Measurements from ENCODE around the gene SOX15.

Gene SOX15

GRCh38 chr17:7557775-7558543, 31.9 kb downstream of the SOX15 start:
- no peak for DNase-seq (ENCODE audit: low spot score)

GRCh38 chr17:7557147-7557764, 32.6 kb downstream of the SOX15 start:
- no peak for DNase-seq (ENCODE audit: low spot score)

- DNase-seq (ENCODE audit: low spot score), result no peak
Measured at GRCh38 chr17:7556627-7557026, 33.3 kb downstream of the SOX15 start.

GRCh38 chr17:7555320-7555948, 34.5 kb downstream of the SOX15 start:
- DNase-seq (ENCODE audit: low spot score), result no peak

- DNase-seq (ENCODE audit: low spot score), result no peak
Measured at GRCh38 chr17:7553356-7553755, 36.5 kb downstream of the SOX15 start.

- DNase-seq (ENCODE audit: low spot score), result no peak
Measured at GRCh38 chr17:7552621-7553051, 37.3 kb downstream of the SOX15 start.

GRCh38 chr17:7551396-7551795, 38.5 kb downstream of the SOX15 start:
- DNase-seq (ENCODE audit: low spot score), result no peak

- no peak for DNase-seq (ENCODE audit: low spot score)
Measured at GRCh38 chr17:7550344-7550743, 39.5 kb downstream of the SOX15 start.

GRCh38 chr17:7549401-7550055, 40.4 kb downstream of the SOX15 start:
- DNase-seq (ENCODE audit: low spot score), result no peak

- no peak for DNase-seq (ENCODE audit: low spot score)
Measured at GRCh38 chr17:7548585-7549400, 41.1 kb downstream of the SOX15 start, which contains the start of gene TNFSF12. TSS of gene TNFSF12 (plus strand) at chr17:7549058. CDS start at chr17:7549154, 96 bp downstream.

GRCh38 chr17:7544911-7545310, 45.0 kb downstream of the SOX15 start:
- no peak for DNase-seq (ENCODE audit: low spot score)

GRCh38 chr17:7541074-7541621, 48.7 kb downstream of the SOX15 start:
- no peak for DNase-seq (ENCODE audit: low spot score)

- no peak for DNase-seq (ENCODE audit: low spot score)
Measured at GRCh38 chr17:7538891-7539545, 50.9 kb downstream of the SOX15 start.
